ENCODE measurements around the gene GLRX5.

Gene GLRX5

DNA sequence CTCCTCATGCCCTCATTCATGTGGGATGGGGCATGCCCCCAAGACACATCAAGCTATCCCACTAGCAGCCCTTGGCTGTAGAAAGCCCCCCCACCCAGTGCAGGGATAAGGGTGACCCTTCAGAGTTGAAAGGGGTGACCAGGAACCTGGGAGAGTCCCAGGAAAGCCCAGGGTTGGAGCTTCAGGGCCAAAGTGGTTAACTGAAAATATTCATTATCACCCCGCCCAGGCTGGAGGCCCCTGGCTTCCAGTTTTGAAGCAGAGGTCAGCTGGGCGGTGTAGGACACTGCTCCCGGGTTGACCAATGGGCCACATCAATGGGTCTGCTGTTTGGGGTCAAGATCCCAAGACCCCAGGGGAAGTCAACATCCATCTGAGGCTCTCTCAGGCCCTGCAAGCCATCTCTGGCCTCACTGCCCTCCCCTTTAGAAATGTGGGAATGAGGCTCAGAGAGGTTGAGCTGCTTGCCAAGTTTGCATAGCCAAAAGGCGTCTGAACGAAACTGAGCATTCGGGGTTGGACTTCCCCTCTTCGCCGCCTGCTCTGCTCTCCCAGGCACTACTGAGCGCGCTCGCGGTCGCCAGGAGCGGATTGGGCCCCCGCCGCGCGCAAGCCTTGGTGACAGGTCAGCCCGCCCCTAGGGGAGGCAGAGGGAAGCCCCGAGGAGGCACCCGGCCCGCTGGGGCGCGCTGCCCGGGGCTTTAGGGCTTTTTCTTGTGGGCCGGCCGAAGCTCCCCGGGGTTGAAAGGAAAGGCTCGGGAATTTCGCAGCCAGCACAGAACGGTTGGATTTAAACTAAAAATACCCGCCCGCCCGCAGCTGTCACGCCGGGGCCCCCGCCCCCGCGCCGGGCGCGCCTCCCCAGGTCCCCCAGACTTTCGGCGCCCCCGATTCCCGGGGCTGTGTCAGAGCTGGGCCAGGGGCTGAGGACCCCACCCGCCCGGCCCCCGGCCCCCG, 19.0 kb upstream of the GLRX5 start:
- H3K4me1 ChIP-seq, result peaks cover 0 to 62% (median 55%) of the 10 kb centered on the region in 4 donors
- no peaks in the 10 kb centered on the region for H3K36me3 ChIP-seq
- peak; percentile 33 to 48 for TF ChIP-seq CTCF (IDR thresholded peaks at IDR 0.05)
- peak overlapping the region; percentile 85 to 86 for H3K27ac ChIP-seq
- intact Hi-C loops (cut with DNase I; ENCODE audit: low total_unique reads), result loop anchor here (5.0 to 10.0 kb wide), 2 partner anchors 34 to 201 kb away; partner anchors contain the start of gene CLMN
- H3K27me3 ChIP-seq, result no peaks in the 10 kb centered on the region
- H3K9me3 ChIP-seq, result no peaks in the 10 kb centered on the region
- DNase-seq, result peak; percentile 74 to 88
- peak overlapping the region; percentile 76 to 86 for H3K4me3 ChIP-seq

DNA sequence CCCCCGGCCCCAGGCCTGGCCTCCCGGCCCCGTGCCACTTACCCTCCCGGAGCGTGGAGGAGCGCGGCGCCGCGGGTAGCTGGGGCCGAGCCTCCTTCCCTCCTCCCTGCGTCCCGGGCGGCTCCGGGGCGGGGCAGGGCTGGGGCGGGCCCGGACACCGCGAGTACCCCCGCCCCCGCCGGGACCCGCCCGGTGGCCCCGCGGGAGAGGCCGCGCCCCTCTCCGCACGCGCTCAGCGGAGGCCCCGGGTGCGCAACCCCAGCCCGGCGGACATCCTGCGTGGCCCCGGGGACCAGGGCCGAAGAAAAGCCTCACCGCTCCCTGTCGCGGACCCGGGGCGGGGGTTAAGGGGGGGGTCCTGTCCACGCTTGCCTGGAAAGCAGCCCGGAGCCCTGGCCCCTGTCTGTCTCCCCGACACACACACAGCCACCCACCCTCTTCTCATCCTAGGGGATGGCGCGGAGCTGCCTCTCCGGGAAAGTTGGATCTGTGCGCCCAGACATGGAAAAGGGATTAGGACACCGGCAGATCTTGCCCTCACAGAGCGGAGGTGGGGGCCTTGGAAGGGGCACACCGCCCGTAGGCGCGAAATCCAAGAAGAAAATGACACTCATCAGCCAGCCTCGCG, 18.2 kb upstream of the GLRX5 start, which contains the start of gene SYNE3:
SYNE3 (minus strand) TSS at position 97 of the 628 bp plus-strand sequence. CDS start 40,829 bp downstream, outside the sequence.
- peak within 1 kb of the TSS; percentile 76 to 86 for H3K4me3 ChIP-seq
- TF ChIP-seq CTCF (IDR thresholded peaks at IDR 0.05), result no peak
- H3K4me1 ChIP-seq, result peaks cover 0 to 62% (median 55%) of the 10 kb centered on the region in 4 donors
- peak; percentile 58 to 82 for DNase-seq
- H3K27me3 ChIP-seq, result no peaks in the 10 kb centered on the region
- intact Hi-C loops (cut with DNase I; ENCODE audit: low total_unique reads), result loop anchor here (5.0 to 10.0 kb wide), 2 partner anchors 34 to 202 kb away; partner anchors contain the start of gene CLMN
- H3K27ac ChIP-seq, result peak within 1 kb of the TSS; percentile 85 to 86
- H3K9me3 ChIP-seq, result no peaks in the 10 kb centered on the region
- H3K36me3 ChIP-seq, result no peaks in the 10 kb centered on the region

DNA sequence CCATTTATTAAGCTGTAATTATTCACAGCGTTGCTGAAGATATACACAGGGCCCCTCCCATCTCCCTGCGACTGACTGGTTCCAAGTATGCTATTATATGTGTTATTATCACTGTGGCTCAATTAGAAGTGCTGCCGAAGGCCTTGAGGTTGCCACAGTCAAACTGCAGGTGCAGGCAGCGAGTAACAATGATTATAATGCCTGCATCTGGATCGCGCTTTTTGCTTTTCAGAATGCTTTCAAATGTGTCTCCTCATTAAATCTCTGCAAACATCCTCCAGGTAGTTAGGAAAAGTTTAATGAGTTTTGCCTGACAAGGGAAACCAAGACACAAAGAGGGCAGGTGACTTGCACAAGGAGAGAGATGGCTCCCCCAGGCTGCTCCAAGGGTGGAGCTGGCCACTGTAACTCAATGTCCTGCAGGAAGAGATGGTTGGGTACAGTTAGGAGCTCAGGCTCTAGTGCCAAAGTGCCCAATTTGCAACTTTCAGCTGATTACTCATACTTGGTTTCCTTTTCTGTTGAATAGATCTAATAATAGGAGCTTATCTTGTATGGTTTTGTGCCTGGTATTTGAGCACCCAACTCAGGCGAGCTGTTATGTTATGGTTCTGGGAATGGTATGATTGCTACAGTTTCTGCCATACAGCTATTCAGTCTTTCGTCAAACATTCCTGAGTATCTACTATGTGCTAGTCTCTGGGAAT, 16.7 kb upstream of the GLRX5 start:
- Histone ChIP-seq H3K9me3 (no peaks in the 10 kb centered on the region), H3K4me1 (peaks cover 0 to 62% (median 55%) of the 10 kb centered on the region in 4 donors)

DNA sequence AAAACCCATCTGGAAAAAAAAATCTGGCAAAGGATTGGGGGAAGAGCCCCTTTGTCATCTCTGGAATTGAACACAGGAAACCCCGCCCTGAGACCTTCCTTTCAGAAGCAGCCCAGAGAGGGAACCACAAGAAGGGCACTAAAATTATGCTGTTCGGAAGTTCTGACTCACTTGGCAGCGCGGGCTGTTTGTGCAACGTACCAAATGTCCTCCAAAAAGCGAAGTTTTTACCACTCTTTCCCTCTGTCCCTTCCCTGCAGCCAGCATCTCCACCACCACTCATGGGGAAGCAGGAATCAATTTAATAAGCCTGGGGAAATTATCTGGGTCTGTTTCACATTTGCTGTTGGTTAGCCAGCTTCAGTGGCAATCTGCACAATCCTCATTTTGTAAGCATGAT, 15.2 kb upstream of the GLRX5 start:
- H3K36me3 ChIP-seq, result peaks cover 0 to 7% (median 0%) of the 10 kb centered on the region in 3 donors
- intact Hi-C loops (cut with DNase I; ENCODE audit: low total_unique reads), result loop anchor here (5.0 to 10.0 kb wide), 2 partner anchors 37 to 205 kb away; partner anchors contain the start of gene CLMN
- H3K4me1 ChIP-seq, result peaks cover 3 to 67% (median 56%) of the 10 kb centered on the region in 4 donors
- no peak overlapping the region for H3K4me3 ChIP-seq
- no peak for TF ChIP-seq CTCF (IDR thresholded peaks at IDR 0.05)
- H3K27me3 ChIP-seq, result no peaks in the 10 kb centered on the region
- no peaks in the 10 kb centered on the region for H3K9me3 ChIP-seq
- peak; percentile 91 to 93 for DNase-seq
- peak overlapping the region; percentile 56 to 86 for H3K27ac ChIP-seq

More for the DNA sequence above, 16.7 kb upstream of the GLRX5 start:
- no peak for DNase-seq
- Histone ChIP-seq H3K27me3 (no peaks in the 10 kb centered on the region), H3K27ac (peak overlapping the region in 1 of 2 donors; percentile 86), H3K4me3 (no peak overlapping the region), H3K36me3 (peaks cover 0 to 4% (median 0%) of the 10 kb centered on the region in 3 donors)
- no peak for TF ChIP-seq CTCF (IDR thresholded peaks at IDR 0.05)
- intact Hi-C loops (cut with DNase I; ENCODE audit: low total_unique reads), result loop anchor here (5.0 to 10.0 kb wide), 2 partner anchors 36 to 203 kb away; partner anchors contain the start of gene CLMN

DNA sequence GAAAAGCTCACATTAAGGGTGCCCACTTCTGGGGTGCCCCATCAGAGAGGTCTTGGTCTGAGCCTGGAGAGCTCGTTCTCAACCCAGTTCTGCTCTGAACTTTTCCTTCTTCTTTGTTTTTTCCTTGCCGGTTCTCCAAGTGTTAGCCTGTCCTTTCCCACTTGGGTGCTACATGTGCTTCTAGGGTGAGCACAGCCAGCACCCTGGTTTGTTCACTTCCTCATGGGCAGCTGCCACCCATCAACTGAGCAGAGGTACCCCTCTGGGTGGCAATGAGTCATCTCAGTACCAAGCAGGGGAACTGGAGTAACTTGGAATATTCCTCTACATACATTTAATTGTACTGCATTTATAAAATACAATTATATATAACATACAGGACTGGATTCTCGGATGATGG, 14.5 kb upstream of the GLRX5 start:
- Histone ChIP-seq H3K27ac (peak overlapping the region; percentile 56 to 86), H3K36me3 (peaks cover 0 to 7% (median 0%) of the 10 kb centered on the region in 3 donors), H3K9me3 (no peaks in the 10 kb centered on the region), H3K27me3 (no peaks in the 10 kb centered on the region), H3K4me1 (peaks cover 3 to 61% (median 50%) of the 10 kb centered on the region in 4 donors), H3K4me3 (no peak overlapping the region)
- peak in 1 of 2 donors; percentile 60 for DNase-seq
- TF ChIP-seq CTCF (IDR thresholded peaks at IDR 0.05), result no peak
- intact Hi-C loops (cut with DNase I; ENCODE audit: low total_unique reads), result no loop called here
